GM18508 (cell line): Measurements from ENCODE around the gene COL23A1.

Source experiments
- ATAC-seq: cut with Tn5 transposase; IDR thresholded peaks from one replicate; pipeline ENCODE4 v1.9.1; 2021; ENCODE audit warnings: moderate number of reproducible peaks; ENCODE audit not compliant: insufficient read depth, unreplicated experiment

The COL23A1 gene

GRCh38 chr5:178536541-178537466 is 53.4 kb downstream of the COL23A1 start:
- no peak for ATAC-seq

GRCh38 chr5:178535299-178536175 is 54.7 kb downstream of the COL23A1 start:
- no peak for ATAC-seq

GRCh38 chr5:178533136-178533535 is 57.1 kb downstream of the COL23A1 start:
- no peak for ATAC-seq

GRCh38 chr5:178532666-178533065 is 57.5 kb downstream of the COL23A1 start:
- no peak for ATAC-seq

- ATAC-seq = no peak
These were observed 58.0 kb downstream of the COL23A1 start for GRCh38 chr5:178532236-178532635.

GRCh38 chr5:178531786-178532185 is 58.4 kb downstream of the COL23A1 start:
- no peak for ATAC-seq

- ATAC-seq = no peak
These were observed 59.7 kb downstream of the COL23A1 start for GRCh38 chr5:178530526-178530925.

- no peak for ATAC-seq
These were observed 61.1 kb downstream of the COL23A1 start for GRCh38 chr5:178529080-178529479.

- ATAC-seq = no peak
These were observed 62.5 kb downstream of the COL23A1 start for GRCh38 chr5:178527458-178528307.

- ATAC-seq = no peak
These were observed 63.3 kb downstream of the COL23A1 start for GRCh38 chr5:178526773-178527457.

GRCh38 chr5:178525906-178526732 is 64.1 kb downstream of the COL23A1 start:
- ATAC-seq = no peak

- ATAC-seq = no peak
These were observed 65.9 kb downstream of the COL23A1 start for GRCh38 chr5:178524093-178524882.

- no peak for ATAC-seq
These were observed 67.8 kb downstream of the COL23A1 start for GRCh38 chr5:178522361-178522760.

- no peak for ATAC-seq
These were observed 69.3 kb downstream of the COL23A1 start for GRCh38 chr5:178520851-178521250.

- ATAC-seq = no peak
These were observed 70.4 kb downstream of the COL23A1 start for GRCh38 chr5:178519804-178520203.

- ATAC-seq = no peak
These were observed 71.0 kb downstream of the COL23A1 start for GRCh38 chr5:178519155-178519554.

GRCh38 chr5:178516504-178517235 is 73.5 kb downstream of the COL23A1 start:
- ATAC-seq = no peak
